COR-L47 (cell line): ENCODE data around the gene SP100.
"Not testable (repeated sequence)": the region's sequence is repeated elsewhere in the genome, so short reads cannot be mapped to it uniquely, and the experiment has no call there.

Experiments used
- DNase-seq: peaks from one replicate; lab custom pipeline; 2025; lab: John Stamatoyannopoulos, UW

The SP100 gene

GRCh38 chr2:230459216-230459615 is 43.2 kb downstream of the SP100 start:
- DNase-seq: no peak

- DNase-seq: no peak
Measured at GRCh38 chr2:230471074-230471473, 55.1 kb downstream of the SP100 start.

GRCh38 chr2:230472621-230473018 is 56.6 kb downstream of the SP100 start:
- DNase-seq: no peak

GRCh38 chr2:230473378-230473777 is 57.4 kb downstream of the SP100 start:
- no peak for DNase-seq

- no peak for DNase-seq
Measured at GRCh38 chr2:230475143-230475542, 59.1 kb downstream of the SP100 start.

- DNase-seq: no peak
Measured at GRCh38 chr2:230485801-230486341, 69.9 kb downstream of the SP100 start.

- DNase-seq: not testable (repeated sequence)
Measured at GRCh38 chr2:230491219-230491618, 75.2 kb downstream of the SP100 start.

GRCh38 chr2:230492107-230492506 is 76.1 kb downstream of the SP100 start:
- no peak for DNase-seq

- DNase-seq: no peak
Measured at GRCh38 chr2:230494980-230495379, 79.0 kb downstream of the SP100 start.

- no peak for DNase-seq
Measured at GRCh38 chr2:230496891-230497290, 80.9 kb downstream of the SP100 start.

- DNase-seq: no peak
Measured at GRCh38 chr2:230498506-230499107, 82.6 kb downstream of the SP100 start.

- DNase-seq: no peak
Measured at GRCh38 chr2:230502593-230502992, 86.6 kb downstream of the SP100 start.

GRCh38 chr2:230503798-230504197 is 87.8 kb downstream of the SP100 start:
- no peak for DNase-seq

GRCh38 chr2:230505162-230505561 is 89.2 kb downstream of the SP100 start:
- no peak for DNase-seq

GRCh38 chr2:230512955-230513748 is 97.2 kb downstream of the SP100 start:
- no peak for DNase-seq

GRCh38 chr2:230520061-230520874 is 104.3 kb downstream of the SP100 start:
- no peak for DNase-seq

- no peak for DNase-seq
Measured at GRCh38 chr2:230520875-230521155, 104.8 kb downstream of the SP100 start.

- no peak for DNase-seq
Measured at GRCh38 chr2:230521386-230521785, 105.4 kb downstream of the SP100 start.

GRCh38 chr2:230525682-230526081 is 109.7 kb downstream of the SP100 start:
- DNase-seq: peak; percentile 0

- DNase-seq: no peak
Measured at GRCh38 chr2:230537531-230537976, 121.6 kb downstream of the SP100 start.

GRCh38 chr2:230540332-230540731 is 124.3 kb downstream of the SP100 start:
- DNase-seq: no peak

GRCh38 chr2:230541934-230542380 is 126.0 kb downstream of the SP100 start:
- DNase-seq: no peak

GRCh38 chr2:230542751-230543150 is 126.8 kb downstream of the SP100 start:
- DNase-seq: no peak
